WTC11 (cell line): ENCODE results near the gene GGN. TPM values are rescaled to one million over a fixed set of nuclear protein-coding genes. Genes with fewer than 3 reads are reported as not detected.
A peak's percentile ranks its signal among the peaks of the same experiment; 100 is the strongest.

Experiments
- ATAC-seq: fragments of 200-7000 bp; cut with Tn5 transposase; 2 replicates; pipeline ENCODE4 v1.10.0; 2021; ENCODE audit warnings: mild to moderate bottlenecking, moderate library complexity
- Bru-seq: library from RNA; stranded (reverse); fragments of 400-500 nt; gene quantifications from one replicate; lab custom pipeline; 2021; lab: Mats Ljungman, UMichigan
- CTCF ChIA-PET: fragments of 300-600 bp; sonication (Branson Sonifier 250); formaldehyde crosslinking; loops from one replicate; lab custom pipeline; 2021; ENCODE audit warnings: antibody characterized with exemption; lab: Charles Lee
- POLR2A ChIA-PET: fragments of 350-600 bp; sonication (Branson Sonifier 250); formaldehyde crosslinking; loops from one replicate; lab custom pipeline; 2021; ENCODE audit warnings: antibody characterized with exemption; lab: Charles Lee
- DNase-seq: peaks from one replicate; pipeline ENCODE4 v3.0.0; 2021; ENCODE audit warnings: low spot score
- H3K27ac Mint-ChIP-seq: 2 replicates; pipeline ENCODE4 v1.8.0; 2021; ENCODE audit warnings: mixed read lengths
- H3K27me3 Mint-ChIP-seq: 2 replicates; pipeline ENCODE4 v1.8.0; 2021; ENCODE audit warnings: low read depth, mild to moderate bottlenecking, moderate library complexity, mixed read lengths
- H3K36me3 Mint-ChIP-seq: 2 replicates; pipeline ENCODE4 v1.8.0; 2021; ENCODE audit warnings: mixed read lengths
- H3K4me1 Mint-ChIP-seq: 2 replicates; pipeline ENCODE4 v1.8.0; 2022; ENCODE audit warnings: mixed read lengths
- H3K4me3 Mint-ChIP-seq: 2 replicates; pipeline ENCODE4 v1.8.0; 2021; ENCODE audit warnings: mild to moderate bottlenecking, moderate library complexity, mixed read lengths
- H3K9me3 Mint-ChIP-seq: 2 replicates; pipeline ENCODE4 v1.8.0; 2021; ENCODE audit warnings: mixed read lengths
- CREM ChIP-seq: sonication (generic); formaldehyde crosslinking; IDR thresholded peaks from 2 replicates; pipeline ENCODE4 v1.8.1; 2022; ENCODE audit warnings: mild to moderate bottlenecking, missing genetic modification reagents, moderate library complexity
- CTCF ChIP-seq: fragments of 200-600 bp; IDR thresholded peaks from 2 replicates; pipeline ENCODE4 v1.8.0; 2022; ENCODE audit warnings: antibody characterized with exemption
- GABPB1 ChIP-seq: sonication (generic); formaldehyde crosslinking; IDR thresholded peaks from 2 replicates; pipeline ENCODE4 v1.8.1; 2023; ENCODE audit warnings: mild to moderate bottlenecking, missing genetic modification reagents
- GTF2I ChIP-seq: fragments of 250-450 bp; sonication (Bioruptor Pico); conservative IDR thresholded peaks from 2 replicates; pipeline ENCODE4 v1.4.0; 2021; ENCODE audit warnings: mild to moderate bottlenecking
- SMAD3 ChIP-seq: sonication (generic); formaldehyde crosslinking; IDR thresholded peaks from 2 replicates; pipeline ENCODE4 v1.8.0; 2022; ENCODE audit warnings: missing genetic modification reagents, mild to moderate bottlenecking, borderline replicate concordance
- SMAD4 ChIP-seq: sonication (generic); formaldehyde crosslinking; IDR thresholded peaks from 2 replicates; pipeline ENCODE4 v1.8.0; 2022; ENCODE audit warnings: mild to moderate bottlenecking, missing genetic modification reagents
- SP1 ChIP-seq: sonication (generic); formaldehyde crosslinking; conservative IDR thresholded peaks from 2 replicates; pipeline ENCODE4 v1.8.1; 2022; ENCODE audit warnings: missing genetic modification reagents
- TEAD1 ChIP-seq: sonication (generic); formaldehyde crosslinking; IDR thresholded peaks from 2 replicates; pipeline ENCODE4 v1.8.0; 2022; ENCODE audit warnings: mild to moderate bottlenecking, missing genetic modification reagents
- ZSCAN18 ChIP-seq: fragments of 250-450 bp; sonication (Bioruptor Pico); IDR thresholded peaks from 2 replicates; pipeline ENCODE4 v2.1.2; 2022; ENCODE audit warnings: mild to moderate bottlenecking, moderate library complexity
- long read RNA-seq, 3 experiments: library from RNA in 1 of 3; library from capped mRNA in 1 of 3; library from polyadenylated mRNA in 1 of 3; unstranded in 2 of 3; stranded (forward) in 1 of 3; transcript quantifications; one replicate each; pipeline ENCODE4 v2.0.0, GENCODE V29; 2021
- total RNA-seq: library from RNA; stranded (reverse); gene quantifications from 3 replicates; pipeline ENCODE4 v1.2.3, GENCODE V29; 2021
- TF ChIP-seq, protein P1 (sequence below): sonication (generic); formaldehyde crosslinking; IDR thresholded peaks from 2 replicates; pipeline ENCODE4 v1.8.0; 2022; ENCODE audit warnings: mild to moderate bottlenecking, missing genetic modification reagents
- TF ChIP-seq, protein P2 (sequence below): sonication (generic); formaldehyde crosslinking; IDR thresholded peaks from 2 replicates; pipeline ENCODE4 v1.8.0; 2023; ENCODE audit warnings: missing genetic modification reagents, mild to moderate bottlenecking, borderline replicate concordance

Gene GGN
- total RNA-seq (2.4 to 3.1 TPM (median 2.7 TPM) in 3 replicates), Bru-seq, nascent RNA (percentile 21 among the genes with signal in this experiment)
- long read RNA-seq, experiment 1, partial matches to known transcripts: 1 of 3 reads
- long read RNA-seq, experiment 1, other reads (novel, unspliced or antisense): 1 of 3 reads
- long read RNA-seq, experiment 2, partial matches to known transcripts: 0 of 1 reads
- long read RNA-seq, experiment 2, other reads (novel, unspliced or antisense): 1 of 1 reads
- long read RNA-seq, experiment 3: 0 reads

DNA sequence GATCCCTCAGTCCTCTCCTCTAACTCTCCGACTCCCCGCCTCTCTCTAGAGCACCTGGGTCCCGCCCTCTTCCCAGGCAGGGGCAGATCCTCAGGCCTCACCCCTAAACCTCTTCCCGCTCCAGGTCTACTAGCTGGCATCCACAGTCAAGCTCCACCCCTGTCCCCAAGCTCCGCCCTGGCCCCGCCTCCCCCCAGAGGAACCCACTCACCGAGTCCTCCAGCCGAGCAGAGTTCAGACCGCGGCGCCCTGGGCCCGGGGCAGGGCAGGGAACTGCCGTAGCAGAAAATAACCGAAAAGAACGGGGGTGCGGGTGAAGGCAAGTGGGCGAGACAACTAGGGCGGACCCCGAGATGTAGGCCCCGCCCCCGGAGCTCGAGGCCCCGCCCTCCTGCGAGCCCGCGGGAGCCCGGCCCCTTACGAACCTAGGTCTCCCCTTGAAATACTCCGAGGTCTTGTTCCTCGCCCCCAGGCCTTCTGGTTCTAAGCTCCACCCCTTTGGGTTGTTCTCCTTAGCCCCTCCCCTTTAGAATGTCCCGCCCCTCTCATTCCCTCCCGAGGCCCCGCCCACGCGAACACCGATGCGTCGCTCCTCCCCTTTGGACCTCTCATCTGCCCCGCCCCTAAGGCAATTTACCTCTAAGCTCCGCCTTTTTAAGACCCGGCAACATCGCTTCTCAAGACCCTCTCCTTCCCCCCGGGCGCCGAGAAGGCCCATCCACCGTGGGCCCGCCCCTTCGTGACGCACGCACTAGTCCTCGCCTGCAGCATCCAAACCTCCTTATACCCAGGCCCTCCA is at the start of gene GGN:
GGN (minus strand) TSS at position 485 of the 799 bp plus-strand sequence. CDS start 773 bp downstream, outside the sequence.
- DNase-seq (peak; percentile 98), ATAC-seq (peak; percentile 77)
- ChIA-PET POLR2A (interaction anchor here (0.6 to 2.3 kb wide), 16 partner anchors 12 to 892 kb away, joined by 3 to 27 read pairs (median 4); partner anchors contain the start of genes ACTN4, FAM98C, PSMD8 and SIPA1L3), CTCF (interaction anchor here (0.5 to 5.4 kb wide), 31 partner anchors 13 to 543 kb away, joined by 3 to 110 read pairs (median 4); partner anchors contain the start of genes ACTN4, CATSPERG, EIF3K and FAM98C)
- H3K27ac Mint-ChIP-seq: peak within 1 kb of the TSS; percentile 97
- H3K9me3 Mint-ChIP-seq: no peaks in the 10 kb centered on the region
- H3K36me3 Mint-ChIP-seq: peaks cover 25% of the 10 kb centered on the region
- H3K4me1 Mint-ChIP-seq: peaks cover 28% of the 10 kb centered on the region
- peaks cover 3% of the 10 kb centered on the region; the same call in 1 of the 2 replicates for H3K27me3 Mint-ChIP-seq
- TF ChIP-seq ZSCAN18 (CRISPR knock-in tag): no peak
- TF ChIP-seq, protein P1, sequence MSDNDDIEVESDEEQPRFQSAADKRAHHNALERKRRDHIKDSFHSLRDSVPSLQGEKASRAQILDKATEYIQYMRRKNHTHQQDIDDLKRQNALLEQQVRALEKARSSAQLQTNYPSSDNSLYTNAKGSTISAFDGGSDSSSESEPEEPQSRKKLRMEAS (CRISPR knock-in tag): no peak
- TF ChIP-seq TEAD1: 0 out of 2 replicates have a peak, but pooled peaks have one; percentile 22
- TF ChIP-seq SP1 (CRISPR knock-in tag): peak; percentile 66
- TF ChIP-seq, protein P2, sequence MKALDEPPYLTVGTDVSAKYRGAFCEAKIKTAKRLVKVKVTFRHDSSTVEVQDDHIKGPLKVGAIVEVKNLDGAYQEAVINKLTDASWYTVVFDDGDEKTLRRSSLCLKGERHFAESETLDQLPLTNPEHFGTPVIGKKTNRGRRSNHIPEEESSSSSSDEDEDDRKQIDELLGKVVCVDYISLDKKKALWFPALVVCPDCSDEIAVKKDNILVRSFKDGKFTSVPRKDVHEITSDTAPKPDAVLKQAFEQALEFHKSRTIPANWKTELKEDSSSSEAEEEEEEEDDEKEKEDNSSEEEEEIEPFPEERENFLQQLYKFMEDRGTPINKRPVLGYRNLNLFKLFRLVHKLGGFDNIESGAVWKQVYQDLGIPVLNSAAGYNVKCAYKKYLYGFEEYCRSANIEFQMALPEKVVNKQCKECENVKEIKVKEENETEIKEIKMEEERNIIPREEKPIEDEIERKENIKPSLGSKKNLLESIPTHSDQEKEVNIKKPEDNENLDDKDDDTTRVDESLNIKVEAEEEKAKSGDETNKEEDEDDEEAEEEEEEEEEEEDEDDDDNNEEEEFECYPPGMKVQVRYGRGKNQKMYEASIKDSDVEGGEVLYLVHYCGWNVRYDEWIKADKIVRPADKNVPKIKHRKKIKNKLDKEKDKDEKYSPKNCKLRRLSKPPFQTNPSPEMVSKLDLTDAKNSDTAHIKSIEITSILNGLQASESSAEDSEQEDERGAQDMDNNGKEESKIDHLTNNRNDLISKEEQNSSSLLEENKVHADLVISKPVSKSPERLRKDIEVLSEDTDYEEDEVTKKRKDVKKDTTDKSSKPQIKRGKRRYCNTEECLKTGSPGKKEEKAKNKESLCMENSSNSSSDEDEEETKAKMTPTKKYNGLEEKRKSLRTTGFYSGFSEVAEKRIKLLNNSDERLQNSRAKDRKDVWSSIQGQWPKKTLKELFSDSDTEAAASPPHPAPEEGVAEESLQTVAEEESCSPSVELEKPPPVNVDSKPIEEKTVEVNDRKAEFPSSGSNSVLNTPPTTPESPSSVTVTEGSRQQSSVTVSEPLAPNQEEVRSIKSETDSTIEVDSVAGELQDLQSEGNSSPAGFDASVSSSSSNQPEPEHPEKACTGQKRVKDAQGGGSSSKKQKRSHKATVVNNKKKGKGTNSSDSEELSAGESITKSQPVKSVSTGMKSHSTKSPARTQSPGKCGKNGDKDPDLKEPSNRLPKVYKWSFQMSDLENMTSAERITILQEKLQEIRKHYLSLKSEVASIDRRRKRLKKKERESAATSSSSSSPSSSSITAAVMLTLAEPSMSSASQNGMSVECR (CRISPR knock-in tag): 0 out of 2 replicates have a peak, but pooled peaks have one; percentile 32
- TF ChIP-seq SMAD3 (CRISPR knock-in tag): no peak
- TF ChIP-seq SMAD4 (CRISPR knock-in tag): no peak
- no peak for TF ChIP-seq CREM (CRISPR knock-in tag)
- no peak for TF ChIP-seq CTCF
- H3K4me3 Mint-ChIP-seq: peak within 1 kb of the TSS; percentile 85

- no peak overlapping the region for H3K4me3 Mint-ChIP-seq
- TF ChIP-seq GTF2I (peak; percentile 45; the same call in 1 of the 2 replicates), GABPB1 (no peak)
- peaks cover 2% of the 10 kb centered on the region; the same call in 1 of the 2 replicates for H3K27me3 Mint-ChIP-seq
- POLR2A ChIA-PET: no interaction called here
- H3K4me1 Mint-ChIP-seq: peaks cover 33% of the 10 kb centered on the region
- no peaks in the 10 kb centered on the region for H3K9me3 Mint-ChIP-seq
- no peak for ATAC-seq
- no peak overlapping the region for H3K27ac Mint-ChIP-seq
- CTCF ChIA-PET: interaction anchor here (2.0 kb wide), 1 partner anchor 34 kb away, joined by 17 read pairs; the partner anchor contains the start of gene FAM98C
- DNase-seq: no peak
- H3K36me3 Mint-ChIP-seq: peaks cover 3% of the 10 kb centered on the region; the same call in 1 of the 2 replicates
These were observed 49.5 kb upstream of the GGN start for GRCh38 chr19:38437295-38437694.
